H9 (cell line): ENCODE measurements around the gene SLC6A3. TPM values are rescaled to one million over a fixed set of nuclear protein-coding genes. Genes with fewer than 3 reads are reported as not detected.

ENCODE experiments used
- DNase-seq: peaks from one replicate; pipeline ENCODE4 v3.0.0-alpha.2; 2017
- H2AFZ ChIP-seq: one replicate; pipeline ENCODE4 v1.6.1; 2013; ENCODE audit warnings: mild to moderate bottlenecking, low read length, control low read depth, moderate library complexity
- H2AK5ac ChIP-seq: 2 replicates; pipeline ENCODE4 v1.6.1; 2013; ENCODE audit warnings: low read length, control low read depth, mixed read lengths; ENCODE audit not compliant: insufficient read length
- H2BK120ac ChIP-seq: one replicate; pipeline ENCODE4 v1.6.1; 2013; ENCODE audit warnings: low read depth, mild to moderate bottlenecking, low read length, control low read depth, inconsistent platforms; ENCODE audit not compliant: poor library complexity, severe bottlenecking
- H2BK12ac ChIP-seq: 2 replicates; pipeline ENCODE4 v1.6.1; 2013; ENCODE audit warnings: low read length, control low read depth, mixed read lengths, low read depth; ENCODE audit not compliant: insufficient read length
- H2BK15ac ChIP-seq: 2 replicates; pipeline ENCODE4 v1.6.1; 2013; ENCODE audit warnings: low read depth, low read length, control low read depth
- H2BK20ac ChIP-seq: one replicate; pipeline ENCODE4 v1.6.1; 2013; ENCODE audit warnings: low read depth, mild to moderate bottlenecking, low read length, control low read depth, inconsistent platforms; ENCODE audit not compliant: poor library complexity, severe bottlenecking
- H2BK5ac ChIP-seq: 2 replicates; pipeline ENCODE4 v1.6.1; 2013; ENCODE audit warnings: low read length, control low read depth, mixed read lengths; ENCODE audit not compliant: insufficient read length
- H3K14ac ChIP-seq: 2 replicates; pipeline ENCODE4 v1.6.1; 2013; ENCODE audit warnings: low read length, control low read depth; ENCODE audit not compliant: insufficient read depth
- H3K18ac ChIP-seq: 2 replicates; pipeline ENCODE4 v1.6.1; 2013; ENCODE audit warnings: low read depth, mild to moderate bottlenecking, mixed read lengths, low read length, control low read depth; ENCODE audit not compliant: insufficient read length
- H3K23ac ChIP-seq: 2 replicates; pipeline ENCODE4 v1.6.1; 2013; ENCODE audit warnings: low read length, control low read depth, mixed read lengths, low read depth; ENCODE audit not compliant: insufficient read length
- H3K23me2 ChIP-seq: 2 replicates; pipeline ENCODE4 v1.6.1; 2013; ENCODE audit warnings: low read depth, mild to moderate bottlenecking, mixed read lengths, low read length, control low read depth; ENCODE audit not compliant: insufficient read length, poor library complexity, severe bottlenecking
- H3K27ac ChIP-seq: 2 replicates; pipeline ENCODE4 v1.5.1; 2013; ENCODE audit warnings: low read length, control low read depth, mixed read lengths, low read depth; ENCODE audit not compliant: insufficient read length
- H3K27me3 ChIP-seq: 2 replicates; pipeline ENCODE4 v1.6.1; 2013; ENCODE audit warnings: low read length, control low read depth, inconsistent platforms; ENCODE audit not compliant: insufficient read depth
- H3K4ac ChIP-seq: 2 replicates; pipeline ENCODE4 v1.6.1; 2013; ENCODE audit warnings: low read depth, mild to moderate bottlenecking, control low read depth, inconsistent platforms, low read length, moderate library complexity
- H3K4me1 ChIP-seq: 2 replicates; pipeline ENCODE4 v1.6.1; 2013; ENCODE audit warnings: low read length, control low read depth, inconsistent platforms; ENCODE audit not compliant: insufficient read depth
- H3K4me2 ChIP-seq: 2 replicates; pipeline ENCODE4 v1.6.1; 2013; ENCODE audit warnings: low read length, control low read depth, mixed read lengths; ENCODE audit not compliant: insufficient read length, insufficient read depth
- H3K56ac ChIP-seq: 2 replicates; pipeline ENCODE4 v1.6.1; 2013; ENCODE audit warnings: low read depth, mild to moderate bottlenecking, mixed read lengths, low read length, control low read depth; ENCODE audit not compliant: insufficient read length
- H3K79me1 ChIP-seq: 2 replicates; pipeline ENCODE4 v1.6.1; 2013; ENCODE audit warnings: low read depth, mild to moderate bottlenecking, moderate library complexity, low read length, control low read depth, inconsistent platforms; ENCODE audit not compliant: insufficient read depth, poor library complexity, severe bottlenecking
- H3K79me2 ChIP-seq: 2 replicates; pipeline ENCODE4 v1.6.1; 2013; ENCODE audit warnings: low read length, control low read depth, inconsistent platforms; ENCODE audit not compliant: insufficient read depth
- H3K9ac ChIP-seq: 2 replicates; pipeline ENCODE4 v1.6.1; 2013; ENCODE audit warnings: low read length, control low read depth, mixed read lengths; ENCODE audit not compliant: insufficient read length; ENCODE audit errors: extremely low read depth
- H3K9me3 ChIP-seq: one replicate; pipeline ENCODE4 v1.6.1; 2013; ENCODE audit warnings: low read depth, low read length, inconsistent platforms; ENCODE audit not compliant: control insufficient read depth
- H3T11ph ChIP-seq: one replicate; pipeline ENCODE4 v1.6.1; 2013; ENCODE audit warnings: mild to moderate bottlenecking, low read length, control low read depth, inconsistent platforms
- H4K20me1 ChIP-seq: one replicate; pipeline ENCODE4 v1.6.1; 2013; ENCODE audit not compliant: control insufficient read depth, insufficient read length, insufficient read depth
- H4K5ac ChIP-seq: 2 replicates; pipeline ENCODE4 v1.6.1; 2013; ENCODE audit warnings: low read depth, mild to moderate bottlenecking, mixed read lengths, low read length, control low read depth; ENCODE audit not compliant: insufficient read length
- H4K8ac ChIP-seq: replicated peaks from 2 replicates; pipeline ENCODE4 v1.6.1; 2013; ENCODE audit warnings: low read length, control low read depth, mixed read lengths, low read depth; ENCODE audit not compliant: insufficient read length
- H4K91ac ChIP-seq: 2 replicates; pipeline ENCODE4 v1.6.1; 2013; ENCODE audit warnings: low read depth, mild to moderate bottlenecking, moderate library complexity, mixed read lengths, low read length, control low read depth; ENCODE audit not compliant: insufficient read length
- H3K27ac Mint-ChIP-seq, 3 experiments: 2 replicates in 2 of 3; 3 replicates in 1 of 3; pipeline ENCODE4 v1.8.0; 2020 to 2021; ENCODE audit warnings: mixed read lengths in 3 of 3, mild to moderate bottlenecking in 1 of 3, moderate library complexity in 1 of 3
- H3K27me3 Mint-ChIP-seq: 2 replicates; pipeline ENCODE4 v1.8.0; 2021; ENCODE audit warnings: low read depth, mild to moderate bottlenecking, moderate library complexity, mixed read lengths
- H3K36me3 Mint-ChIP-seq, 3 experiments: 2 replicates in 2 of 3; 3 replicates in 1 of 3; pipeline ENCODE4 v1.8.0; 2020 to 2021; ENCODE audit warnings: low read depth in 3 of 3, mixed read lengths in 3 of 3; ENCODE audit not compliant: insufficient read depth in 1 of 3
- H3K4me1 Mint-ChIP-seq, 2 experiments: 2 replicates each; pipeline ENCODE4 v1.8.0; 2020; ENCODE audit warnings: mixed read lengths in 2 of 2
- H3K4me3 Mint-ChIP-seq, 2 experiments: 2 replicates in 1 of 2; 3 replicates in 1 of 2; pipeline ENCODE4 v1.8.0; 2020 to 2021; ENCODE audit warnings: mild to moderate bottlenecking in 2 of 2, mixed read lengths in 2 of 2, moderate library complexity in 1 of 2
- H3K9me3 Mint-ChIP-seq, 2 experiments: 2 replicates in 1 of 2; 3 replicates in 1 of 2; pipeline ENCODE4 v1.8.0; 2020; ENCODE audit warnings: mild to moderate bottlenecking in 2 of 2, mixed read lengths in 2 of 2, moderate library complexity in 1 of 2
- CTCF ChIP-seq: fragments of 200-600 bp; sonication (generic); conservative IDR thresholded peaks from 3 replicates; pipeline ENCODE4 v1.8.0; 2021; ENCODE audit warnings: antibody characterized with exemption, mild to moderate bottlenecking
- WGBS: extraction: QIAGEN DNeasy Blood & Tissue Kit; methylation state at CpG from one replicate; pipeline ENCODE4 v1.1.7; 2013; ENCODE audit warnings: missing lambda C conversion rate, low lambda C conversion rate, mixed read lengths; ENCODE audit not compliant: insufficient read length; ENCODE audit errors: extremely low coverage; 5-methylcytosine and 5-hydroxymethylcytosine counted together
- total RNA-seq: library from RNA; stranded (reverse); gene quantifications from 2 replicates; pipeline ENCODE4 v1.2.1, GENCODE V29; 2021

Gene SLC6A3
- total RNA-seq, 1 experiment from 2014 or later, result 0.61 TPM

- Histone ChIP-seq H3K18ac (no peak overlapping the region), H2AFZ (no peak overlapping the region), H2BK120ac (no peak overlapping the region), H3K9ac (no peak overlapping the region), H4K8ac (no peak overlapping the region), H3K23me2 (peaks cover 12% of the 10 kb centered on the region), H4K20me1 (no peaks in the 10 kb centered on the region), H4K5ac (no peak overlapping the region), H3K56ac (no peak overlapping the region), H3K14ac (no peak overlapping the region), H3K4me2 (no peak overlapping the region), H2AK5ac (no peak overlapping the region), H2BK5ac (no peak overlapping the region), H3T11ph (no peak overlapping the region), H3K4me1 (no peaks in the 10 kb centered on the region), H3K27ac (no peak overlapping the region), H4K91ac (no peak overlapping the region), H3K79me2 (no peaks in the 10 kb centered on the region), H3K79me1 (no peaks in the 10 kb centered on the region), H2BK15ac (no peak overlapping the region), H3K23ac (no peak overlapping the region), H3K9me3 (no peaks in the 10 kb centered on the region), H3K4ac (no peak overlapping the region), H2BK12ac (no peak overlapping the region), H3K27me3 (peaks cover 38% of the 10 kb centered on the region), H2BK20ac (no peak overlapping the region)
- Mint-ChIP-seq H3K36me3 (no peaks in the 10 kb centered on the region; a peak in 2 of 7 replicates), H3K4me3 (peak overlapping the region; percentile 24 to 82; a peak in 4 of 5 replicates), H3K27ac (no peak overlapping the region), H3K9me3 (peaks cover 3 to 4% of the 10 kb centered on the region in 2 experiments; a peak in 4 of 5 replicates), H3K27me3 (peaks cover 92% of the 10 kb centered on the region), H3K4me1 (peaks cover 2 to 6% of the 10 kb centered on the region in 2 experiments; a peak in 2 of 4 replicates)
- WGBS, result no CpG with 5 or more reads among the region's 15 CpGs
- no peak for DNase-seq
- TF ChIP-seq CTCF, result no peak
Observed at GRCh38 chr5:1443991-1444360, 1.3 kb downstream of the SLC6A3 start.
